H1 (cell line): ENCODE results near the gene HIP1. TPM values are rescaled to one million over a fixed set of nuclear protein-coding genes. Genes with fewer than 3 reads are reported as not detected.

Source experiments
- CTCF ChIA-PET: fragments of 300-600 bp; sonication (Branson Sonifier 250); formaldehyde crosslinking; loops from one replicate; lab custom pipeline; 2021; ENCODE audit not compliant: partially characterized antibody; lab: Charles Lee
- POLR2A ChIA-PET: fragments of 300-600 bp; sonication (Branson Sonifier 250); formaldehyde crosslinking; loops from one replicate; lab custom pipeline; 2021; ENCODE audit warnings: inconsistent platforms; ENCODE audit not compliant: partially characterized antibody; lab: Charles Lee
- DNase-seq, 2 experiments: peaks; one replicate each; pipeline versions ENCODE4 v3.0.0 to v3.0.0-alpha.2; 2010 to 2022; ENCODE audit warnings: low spot score in 2 of 2, low read depth in 1 of 2, mixed read lengths in 1 of 2
- FAIRE-seq: peaks from 2 replicates; lab custom pipeline; 2011; peaks lifted over from hg19 to GRCh38; lab: Jason Lieb, UNC
- H2AFZ ChIP-seq: 2 replicates; pipeline ENCODE4 v1.8.1; 2012; ENCODE audit warnings: low read length, inconsistent platforms
- H2AK5ac ChIP-seq: 2 replicates; pipeline ENCODE4 v1.6.1; 2013; ENCODE audit warnings: low read depth, low read length
- H2BK120ac ChIP-seq: replicated peaks from 2 replicates; pipeline ENCODE3; 2013; ENCODE audit warnings: low read depth, low read length, inconsistent platforms
- H2BK12ac ChIP-seq: 2 replicates; pipeline ENCODE4 v1.6.1; 2013; ENCODE audit warnings: low read depth, low read length
- H2BK15ac ChIP-seq: 2 replicates; pipeline ENCODE4 v1.6.1; 2013; ENCODE audit warnings: low read length
- H2BK20ac ChIP-seq: 2 replicates; pipeline ENCODE4 v1.6.1; 2013; ENCODE audit warnings: low read length
- H2BK5ac ChIP-seq: 2 replicates; pipeline ENCODE4 v1.6.1; 2013; ENCODE audit warnings: low read depth, low read length
- H3K14ac ChIP-seq: 2 replicates; pipeline ENCODE4 v1.6.1; 2013; ENCODE audit warnings: inconsistent platforms; ENCODE audit not compliant: insufficient read length
- H3K18ac ChIP-seq: 2 replicates; pipeline ENCODE4 v1.6.1; 2013; ENCODE audit warnings: low read length; ENCODE audit errors: extremely low read depth
- H3K23ac ChIP-seq: 2 replicates; pipeline ENCODE4 v1.6.1; 2013; ENCODE audit warnings: inconsistent platforms; ENCODE audit not compliant: insufficient read length
- H3K23me2 ChIP-seq: 2 replicates; pipeline ENCODE4 v1.6.1; 2013; ENCODE audit warnings: low read depth, low read length
- H3K27ac ChIP-seq: 2 replicates; pipeline ENCODE4 v1.6.1; 2011; ENCODE audit warnings: low read depth, low read length, inconsistent platforms
- H3K27me3 ChIP-seq, 4 experiments: replicated peaks in 1 of 4; 1 replicate in 1 of 4; 2 replicates in 3 of 4; pipeline versions ENCODE4 v1.6.1 to v1.8.1; 2011 to 2013; ENCODE audit warnings: low read length in 3 of 4, mild to moderate bottlenecking in 3 of 4, inconsistent platforms in 2 of 4, mixed read lengths in 2 of 4, moderate library complexity in 1 of 4; ENCODE audit not compliant: control insufficient read depth in 3 of 4, insufficient read depth in 3 of 4; ENCODE audit errors: extremely low read depth in 1 of 4
- H3K36me3 ChIP-seq, 4 experiments: 2 replicates each; pipeline versions ENCODE4 v1.6.1 to v1.8.1; 2011 to 2013; ENCODE audit warnings: mild to moderate bottlenecking in 4 of 4, low read length in 3 of 4, moderate library complexity in 2 of 4, control low read depth in 1 of 4, inconsistent platforms in 1 of 4; ENCODE audit not compliant: insufficient read depth in 4 of 4, control insufficient read depth in 2 of 4
- H3K4ac ChIP-seq: replicated peaks from 2 replicates; pipeline ENCODE3; 2013; ENCODE audit warnings: low read length, low read depth, mixed read lengths, inconsistent platforms; ENCODE audit not compliant: insufficient read length
- H3K4me1 ChIP-seq, 4 experiments: replicated peaks in 1 of 4; 1 replicate in 1 of 4; 2 replicates in 3 of 4; pipeline versions ENCODE4 v1.6.1 to v1.8.1; 2011 to 2013; ENCODE audit warnings: low read length in 3 of 4, inconsistent platforms in 2 of 4, mixed read lengths in 1 of 4; ENCODE audit not compliant: insufficient read depth in 4 of 4, control insufficient read depth in 3 of 4
- H3K4me2 ChIP-seq, 2 experiments: 2 replicates each; pipeline versions ENCODE4 v1.6.1 to v1.8.1; 2011 to 2013; ENCODE audit warnings: low read depth in 2 of 2, low read length in 2 of 2, control low read depth in 1 of 2, inconsistent platforms in 1 of 2, mild to moderate bottlenecking in 1 of 2; ENCODE audit not compliant: insufficient read depth in 1 of 2
- H3K4me3 ChIP-seq, 4 experiments: fragments of 200-600, 300-600 bp in 1 of 4; sonication (generic), shearing (Covaris generic), sonication (Bioruptor Twin) in 1 of 4; 2 replicates each; pipeline versions ENCODE4 v1.5.1 to v1.8.1; 2011 to 2016; ENCODE audit warnings: low read length in 4 of 4, low read depth in 3 of 4, control low read depth in 2 of 4, inconsistent platforms in 2 of 4, mild to moderate bottlenecking in 2 of 4, mixed read lengths in 1 of 4, moderate library complexity in 1 of 4; ENCODE audit not compliant: insufficient read depth in 2 of 4; ENCODE audit errors: extremely low read depth in 1 of 4
- H3K56ac ChIP-seq: replicated peaks from 2 replicates; pipeline ENCODE3; 2013; ENCODE audit warnings: low read depth, mild to moderate bottlenecking, mixed read lengths, low read length, inconsistent platforms; ENCODE audit not compliant: insufficient read length
- H3K79me1 ChIP-seq: 2 replicates; pipeline ENCODE4 v1.6.1; 2013; ENCODE audit warnings: low read depth, low read length, control low read depth
- H3K79me2 ChIP-seq, 2 experiments: 2 replicates each; pipeline versions ENCODE4 v1.6.1 to v1.8.1; 2012 to 2013; ENCODE audit warnings: low read length in 2 of 2, mild to moderate bottlenecking in 2 of 2, inconsistent platforms in 1 of 2; ENCODE audit not compliant: insufficient read depth in 2 of 2, control insufficient read depth in 1 of 2
- H3K9ac ChIP-seq, 4 experiments: replicated peaks in 1 of 4; 1 replicate in 1 of 4; 2 replicates in 3 of 4; pipeline versions ENCODE4 v1.6.1 to v1.8.1; 2011 to 2013; ENCODE audit warnings: low read depth in 3 of 4, low read length in 3 of 4, control low read depth in 2 of 4, mild to moderate bottlenecking in 2 of 4, moderate library complexity in 2 of 4, inconsistent platforms in 1 of 4; ENCODE audit errors: extremely low read depth in 1 of 4
- H3K9me3 ChIP-seq, 2 experiments: 2 replicates each; pipeline versions ENCODE4 v1.6.1 to v1.8.1; 2012 to 2013; ENCODE audit warnings: mild to moderate bottlenecking in 2 of 2, moderate library complexity in 2 of 2, control low read depth in 1 of 2, inconsistent platforms in 1 of 2, low read depth in 1 of 2, low read length in 1 of 2, mixed read lengths in 1 of 2; ENCODE audit not compliant: insufficient read depth in 2 of 2
- H4K20me1 ChIP-seq, 2 experiments: replicated peaks in 1 of 2; 2 replicates each; pipeline versions ENCODE3 to v1.8.1; 2011 to 2013; ENCODE audit warnings: inconsistent platforms in 2 of 2, low read length in 2 of 2, mild to moderate bottlenecking in 1 of 2; ENCODE audit not compliant: insufficient read depth in 2 of 2, control insufficient read depth in 1 of 2
- H4K5ac ChIP-seq: 2 replicates; pipeline ENCODE4 v1.6.1; 2013; ENCODE audit warnings: low read length, low read depth, mixed read lengths, inconsistent platforms; ENCODE audit not compliant: insufficient read length
- H4K8ac ChIP-seq: 2 replicates; pipeline ENCODE4 v1.8.0; 2013; ENCODE audit warnings: mild to moderate bottlenecking, moderate library complexity, low read length, inconsistent platforms; ENCODE audit not compliant: insufficient read depth; ENCODE audit errors: extremely low read depth
- H4K91ac ChIP-seq: replicated peaks from 2 replicates; pipeline ENCODE3; 2013; ENCODE audit warnings: low read length, mixed read lengths, inconsistent platforms; ENCODE audit not compliant: insufficient read length
- CBX5 ChIP-seq: fragments of 300-800, 300-1000 bp; sonication (generic); IDR thresholded peaks from 2 replicates; pipeline ENCODE4 v1.7.1; 2016; ENCODE audit warnings: antibody characterized with exemption, low read length, low read depth
- CREB1 ChIP-seq: IDR thresholded peaks from 2 replicates; pipeline ENCODE4 v1.6.1; 2012; ENCODE audit warnings: inconsistent platforms
- CTBP2 ChIP-seq: IDR thresholded peaks from 2 replicates; pipeline ENCODE4 v1.7.0; 2011; ENCODE audit warnings: borderline replicate concordance, mild to moderate bottlenecking, moderate library complexity, mixed read lengths, low read length; ENCODE audit not compliant: insufficient read depth, insufficient read length
- HDAC6 ChIP-seq: IDR thresholded peaks from one replicate; pipeline ENCODE4 v1.7.1; 2012; ENCODE audit warnings: low read depth, mild to moderate bottlenecking, inconsistent platforms, low read length, moderate library complexity
- NRF1 ChIP-seq: IDR thresholded peaks from 2 replicates; pipeline ENCODE4 v1.6.1; 2011; ENCODE audit warnings: mild to moderate bottlenecking, low read depth, low read length, improper control_type of control experiment
- RAD21 ChIP-seq, 2 experiments: IDR thresholded peaks in 1 of 2; conservative IDR thresholded peaks in 1 of 2; 2 replicates each; pipeline ENCODE4 v1.6.1; 2011; ENCODE audit warnings: low read depth in 2 of 2, low read length in 2 of 2, improper control_type of control experiment in 1 of 2, inconsistent platforms in 1 of 2, mild to moderate bottlenecking in 1 of 2, moderate library complexity in 1 of 2
- SAP30 ChIP-seq: fragments of 300-600 bp; sonication (generic); IDR thresholded peaks from 2 replicates; pipeline ENCODE4 v1.7.1; 2012; ENCODE audit warnings: low read length, moderate library complexity, mild to moderate bottlenecking, inconsistent platforms; ENCODE audit not compliant: insufficient read depth, insufficient replicate concordance
- SIX5 ChIP-seq: IDR thresholded peaks from 2 replicates; pipeline ENCODE4 v1.6.1; 2011; ENCODE audit warnings: mild to moderate bottlenecking, low read depth, low read length
- SP1 ChIP-seq: IDR thresholded peaks from 2 replicates; pipeline ENCODE4 v1.6.1; 2011; ENCODE audit warnings: low read depth, low read length
- TAF7 ChIP-seq: optimal IDR thresholded peaks from 2 replicates; pipeline ENCODE3; 2011; ENCODE audit warnings: low read depth, mild to moderate bottlenecking, inconsistent platforms, low read length, moderate library complexity, borderline replicate concordance
- TEAD4 ChIP-seq: IDR thresholded peaks from 2 replicates; pipeline ENCODE4 v1.6.1; 2012; ENCODE audit warnings: low read depth, low read length, inconsistent platforms, mixed read lengths
- YY1 ChIP-seq: IDR thresholded peaks from 2 replicates; pipeline ENCODE4 v1.6.1; 2011; ENCODE audit warnings: low read depth, mild to moderate bottlenecking, low read length
- WGBS, 2 experiments: shearing (Covaris generic) in 1 of 2; methylation state at CpG; one replicate each; pipeline versions ENCODE4 v1.1.6 to v1.1.7; 2013 to 2015; ENCODE audit warnings: low lambda C conversion rate in 2 of 2, mixed read lengths in 2 of 2, inconsistent platforms in 1 of 2, low coverage in 1 of 2, missing lambda C conversion rate in 1 of 2; ENCODE audit not compliant: insufficient replicate concordance in 2 of 2, insufficient coverage in 1 of 2, insufficient read length in 1 of 2; ENCODE audit errors: extremely low coverage in 1 of 2, missing lambda C conversion rate in 1 of 2; 5-methylcytosine and 5-hydroxymethylcytosine counted together
- polyA plus RNA-seq, 7 experiments: library from polyadenylated mRNA; depleted of rRNA in 3 of 7; stranded (reverse) in 5 of 7; unstranded in 2 of 7; fragments of >200 nt in 5 of 7; fragments of 200-250 nt in 2 of 7; gene quantifications; 1 replicate in 5 of 7; 2 replicates in 1 of 7; 4 replicates in 1 of 7; pipeline versions ENCODE4 v1.2.1 to v1.2.3, GENCODE V29; 2011 to 2013; ENCODE audit warnings: missing spikeins in 2 of 7, mixed read lengths in 2 of 7
- total RNA-seq: library from RNA; stranded (reverse); fragmentation: NEBNext Ultra II Directional; extraction: Animal tissue kit (Norgen Biotek cat#: 25700); gene quantifications from 2 replicates; pipeline ENCODE4 v1.2.1, GENCODE V29; 2021
- TF ChIP-seq, protein P1 (sequence below): IDR thresholded peaks from 2 replicates; pipeline ENCODE4 v1.6.1; 2011; ENCODE audit warnings: low read length, improper control_type of control experiment

Gene HIP1
- total and polyA plus RNA-seq, 2 of the 8 experiments (the other 6 are each of a cell fraction or from before 2014, with no cell fraction given) = 51.8 to 108 TPM

- no peak overlapping the region for H2BK20ac ChIP-seq
- no peaks in the 10 kb centered on the region for H3K79me2 ChIP-seq
- no peaks in the 10 kb centered on the region for H3K27me3 ChIP-seq
- peaks cover 0 to 4% (median 0%) of the 10 kb centered on the region in 4 experiments; a peak in 2 of 7 replicates for H3K4me1 ChIP-seq
- no peak overlapping the region for H2AFZ ChIP-seq
- no peak overlapping the region for H3K4ac ChIP-seq
- FAIRE-seq = no peak
- no peak overlapping the region for H3K9ac ChIP-seq
- no peak overlapping the region for H3K14ac ChIP-seq
- no peak overlapping the region for H2BK12ac ChIP-seq
- DNase-seq = no peak
- POLR2A ChIA-PET = interaction anchor here (0.6 kb wide), 1 partner anchor 21 kb away, joined by 3 read pairs; no protein-coding TSS in a partner anchor
- H3K4me2 ChIP-seq = no peak overlapping the region
- no peak overlapping the region for H2AK5ac ChIP-seq
- no peak overlapping the region for H3K27ac ChIP-seq
- H4K20me1 ChIP-seq = no peaks in the 10 kb centered on the region
- H3K36me3 ChIP-seq = no peaks in the 10 kb centered on the region
- H3K79me1 ChIP-seq = no peaks in the 10 kb centered on the region
- CTCF ChIA-PET = interaction anchor here (1.6 kb wide), 1 partner anchor 98 kb away, joined by 5 read pairs; no protein-coding TSS in a partner anchor
- H2BK15ac ChIP-seq = no peak overlapping the region
- no peaks in the 10 kb centered on the region for H3K23me2 ChIP-seq
- 83% methylated on average over 4 of the region's 4 CpGs; no CpG with 5 or more reads in 1 of the 2 experiments for WGBS, 2 experiments
- H2BK5ac ChIP-seq = no peak overlapping the region
- H3K4me3 ChIP-seq = no peak overlapping the region
- no peak overlapping the region for H2BK120ac ChIP-seq
- no peak overlapping the region for H4K5ac ChIP-seq
- H3K56ac ChIP-seq = no peak overlapping the region
- no peak overlapping the region for H3K18ac ChIP-seq
- H3K23ac ChIP-seq = no peak overlapping the region
- H4K91ac ChIP-seq = no peak overlapping the region
- no peak overlapping the region for H4K8ac ChIP-seq
- H3K9me3 ChIP-seq = no peaks in the 10 kb centered on the region
- TF ChIP-seq TEAD4 (no peak), NRF1 (no peak), SAP30 (no peak), RAD21 (IDR thresholded peaks at IDR 0.05 in 1 of 2, conservative IDR thresholded peaks at IDR 0.05 in 1 of 2; ENCODE audit: low read depth in 2 of 2, low read length in 2 of 2) (no peak), CBX5 (no peak), CREB1 (no peak), YY1 (no peak), HDAC6 (no peak), SIX5 (no peak), CTBP2 (no peak), TAF7 (no peak), SP1 (no peak)
- TF ChIP-seq, protein P1, sequence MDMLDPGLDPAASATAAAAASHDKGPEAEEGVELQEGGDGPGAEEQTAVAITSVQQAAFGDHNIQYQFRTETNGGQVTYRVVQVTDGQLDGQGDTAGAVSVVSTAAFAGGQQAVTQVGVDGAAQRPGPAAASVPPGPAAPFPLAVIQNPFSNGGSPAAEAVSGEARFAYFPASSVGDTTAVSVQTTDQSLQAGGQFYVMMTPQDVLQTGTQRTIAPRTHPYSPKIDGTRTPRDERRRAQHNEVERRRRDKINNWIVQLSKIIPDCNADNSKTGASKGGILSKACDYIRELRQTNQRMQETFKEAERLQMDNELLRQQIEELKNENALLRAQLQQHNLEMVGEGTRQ = no peak
Measured at GRCh38 chr7:75658802-75659201, 79.9 kb downstream of the HIP1 start.
